RPMI7951 (cell line): Measurements from ENCODE around the gene ZNHIT6. TPM values are rescaled to one million over a fixed set of nuclear protein-coding genes. Genes with fewer than 3 reads are reported as not detected.
"Not testable (repeated sequence)": the region's sequence is repeated elsewhere in the genome, so short reads cannot be mapped to it uniquely, and the experiment has no call there.

Experiments
- DNase-seq: peaks from one replicate; pipeline ENCODE4 v3.0.0-alpha.2; 2012; ENCODE audit warnings: low read depth
- total RNA-seq: library from RNA; depleted of rRNA; stranded (reverse); fragments of >200 nt; shearing (Covaris generic); gene quantifications from 2 replicates; pipeline ENCODE4 v1.2.3, GENCODE V29; 2014

The ZNHIT6 gene
- total RNA-seq, 1 experiment from 2014 or later: 13.2 TPM

DNA sequence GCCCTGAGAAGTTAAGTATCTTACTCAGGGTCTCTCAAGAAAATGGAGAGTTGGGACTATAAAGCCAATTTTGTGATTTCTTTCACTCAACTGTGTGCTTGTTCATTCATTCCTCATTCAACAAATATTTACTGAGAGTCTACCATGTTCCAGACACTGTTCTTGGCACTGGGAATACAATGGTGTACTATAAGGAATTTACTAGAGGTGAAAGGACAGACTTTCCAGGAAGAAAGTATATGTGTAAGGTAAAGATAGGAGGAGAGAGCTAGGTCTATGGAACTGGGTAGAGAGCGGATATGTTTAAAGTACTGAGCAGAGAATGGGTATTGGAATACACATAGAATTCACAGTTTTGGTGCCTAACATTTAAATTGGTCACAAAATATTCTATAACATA, 42.3 kb downstream of the ZNHIT6 start:
- no peak for DNase-seq

DNA sequence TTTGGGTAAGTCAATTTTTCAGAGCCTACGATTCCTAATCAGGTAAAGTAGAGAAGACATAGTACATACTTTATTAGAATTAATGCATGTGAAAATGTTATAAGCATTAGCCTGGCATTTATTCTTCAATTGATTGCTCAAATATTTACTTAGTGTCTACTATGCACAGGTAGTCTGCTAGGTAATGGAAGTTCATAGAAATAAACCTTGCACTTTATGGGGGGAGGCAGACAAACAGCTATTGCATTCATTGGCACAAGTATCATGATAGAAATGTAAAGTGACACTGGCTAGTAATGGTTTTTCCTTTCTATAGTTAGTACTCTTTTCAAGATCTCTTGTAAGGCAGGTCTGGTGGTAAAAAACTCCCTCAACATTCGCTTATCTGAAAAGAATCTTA, 44.9 kb downstream of the ZNHIT6 start:
- DNase-seq: no peak

DNA sequence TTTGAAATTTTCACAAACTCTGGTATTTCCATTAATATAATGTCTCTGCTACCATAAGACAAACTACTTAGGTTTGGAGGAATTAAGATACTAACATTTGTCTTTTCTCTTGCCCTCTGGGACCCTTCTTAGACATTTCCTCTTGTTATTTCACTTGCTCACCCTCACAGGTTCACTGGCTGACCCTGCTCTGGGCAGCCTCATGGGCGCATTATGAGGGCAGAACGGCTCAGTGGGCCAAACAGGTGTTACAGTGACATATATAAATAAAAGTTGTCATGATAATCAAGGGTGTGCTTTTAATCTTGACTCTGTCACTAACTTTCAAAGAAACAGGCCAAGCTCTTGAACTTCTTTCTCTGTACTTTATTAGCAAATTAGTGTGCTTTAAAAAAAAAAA, 46.5 kb downstream of the ZNHIT6 start:
- no peak for DNase-seq

DNA sequence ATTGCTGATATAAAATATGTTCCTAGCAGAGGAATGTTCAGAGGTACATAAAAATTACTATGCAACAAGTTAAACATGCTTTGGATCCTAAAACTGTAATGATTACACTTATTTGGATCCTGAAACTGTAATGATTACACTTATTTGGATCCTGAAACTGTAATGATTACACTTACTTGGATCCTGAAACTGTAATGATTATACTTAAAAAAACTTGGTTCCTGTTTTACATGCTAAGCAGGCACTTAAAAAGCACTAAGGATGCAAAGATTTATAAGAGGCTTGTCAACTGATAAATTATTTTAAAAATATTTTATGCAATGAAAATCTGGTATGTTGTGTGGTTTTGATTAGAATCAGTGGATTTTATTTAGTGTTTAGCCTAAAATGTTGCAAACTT, 47.7 kb downstream of the ZNHIT6 start:
- no peak for DNase-seq

DNA sequence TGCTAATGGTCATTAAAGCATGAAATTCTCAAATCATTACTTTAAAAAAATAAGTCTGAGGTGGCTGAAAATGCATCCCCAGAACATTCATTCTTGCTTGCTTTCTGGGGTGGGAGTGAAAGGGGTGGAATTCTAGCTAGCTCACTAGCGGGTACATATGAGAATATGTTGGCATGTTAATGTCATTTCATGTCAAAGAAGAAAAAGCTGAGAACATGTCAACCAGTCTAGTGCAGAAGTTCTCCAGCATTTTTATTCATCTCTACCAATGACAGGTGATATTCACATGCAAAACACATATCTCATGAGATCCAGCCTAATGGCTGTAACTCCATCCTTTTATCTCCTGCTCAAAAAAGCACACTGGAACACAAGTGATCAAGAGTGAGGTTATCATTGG, 49.1 kb downstream of the ZNHIT6 start:
- no peak for DNase-seq

DNA sequence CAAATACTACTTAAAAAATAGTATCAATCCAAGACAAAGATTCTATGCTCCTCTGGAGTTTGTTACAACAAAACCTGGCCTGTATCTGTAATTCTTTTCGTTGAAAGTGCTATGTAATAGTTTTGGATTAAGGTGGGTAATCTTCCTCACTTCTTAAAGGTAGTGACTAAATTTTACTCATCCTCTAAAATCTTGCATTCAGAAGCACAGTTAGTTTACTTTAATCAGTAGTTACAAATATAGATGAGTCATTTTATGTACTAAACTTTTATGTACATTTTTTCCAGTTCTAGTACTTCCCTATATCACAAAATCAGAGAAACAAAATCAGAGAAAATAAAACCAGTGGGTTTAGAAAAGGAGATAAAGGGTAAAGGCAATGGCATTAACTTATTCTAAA, 51.3 kb downstream of the ZNHIT6 start:
- DNase-seq: no peak

DNA sequence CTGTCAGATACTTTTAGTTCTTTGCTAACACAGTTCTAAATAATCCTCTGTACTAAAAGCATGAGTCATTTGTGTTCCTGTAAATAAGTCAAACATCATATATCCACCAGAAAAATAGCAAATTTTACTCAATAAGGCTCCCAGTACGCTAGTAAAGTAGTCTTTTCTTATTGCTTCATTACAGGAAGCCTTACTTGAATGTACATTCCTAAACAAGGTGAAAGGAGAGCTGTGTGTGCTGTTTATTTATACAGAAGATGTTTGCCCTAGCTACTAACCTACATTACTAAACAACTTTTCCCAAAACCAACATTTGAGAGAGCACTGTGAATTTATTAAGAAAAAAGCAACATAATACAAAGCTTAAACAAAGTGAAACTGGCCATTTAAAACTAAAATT, 52.0 kb downstream of the ZNHIT6 start:
- no peak for DNase-seq

DNA sequence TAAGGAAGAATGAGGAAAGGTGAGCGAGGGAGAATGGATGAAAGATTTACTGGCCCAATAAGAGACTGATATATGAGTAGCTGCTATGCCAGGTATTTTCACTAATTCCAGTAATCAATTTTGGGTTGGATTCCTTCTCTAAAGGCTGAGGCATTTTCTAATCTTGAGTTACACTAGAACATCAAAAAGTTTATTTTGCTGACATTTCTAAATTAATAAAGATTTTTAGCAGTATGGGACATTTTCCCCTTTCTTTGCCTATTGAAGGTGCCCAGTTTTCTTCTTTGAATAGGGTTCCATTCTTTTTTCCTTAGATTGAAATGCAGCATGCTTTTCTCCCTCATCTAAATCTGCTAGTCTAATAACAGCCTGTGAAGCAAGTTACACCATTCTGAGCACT, 52.9 kb downstream of the ZNHIT6 start:
- DNase-seq: no peak

DNA sequence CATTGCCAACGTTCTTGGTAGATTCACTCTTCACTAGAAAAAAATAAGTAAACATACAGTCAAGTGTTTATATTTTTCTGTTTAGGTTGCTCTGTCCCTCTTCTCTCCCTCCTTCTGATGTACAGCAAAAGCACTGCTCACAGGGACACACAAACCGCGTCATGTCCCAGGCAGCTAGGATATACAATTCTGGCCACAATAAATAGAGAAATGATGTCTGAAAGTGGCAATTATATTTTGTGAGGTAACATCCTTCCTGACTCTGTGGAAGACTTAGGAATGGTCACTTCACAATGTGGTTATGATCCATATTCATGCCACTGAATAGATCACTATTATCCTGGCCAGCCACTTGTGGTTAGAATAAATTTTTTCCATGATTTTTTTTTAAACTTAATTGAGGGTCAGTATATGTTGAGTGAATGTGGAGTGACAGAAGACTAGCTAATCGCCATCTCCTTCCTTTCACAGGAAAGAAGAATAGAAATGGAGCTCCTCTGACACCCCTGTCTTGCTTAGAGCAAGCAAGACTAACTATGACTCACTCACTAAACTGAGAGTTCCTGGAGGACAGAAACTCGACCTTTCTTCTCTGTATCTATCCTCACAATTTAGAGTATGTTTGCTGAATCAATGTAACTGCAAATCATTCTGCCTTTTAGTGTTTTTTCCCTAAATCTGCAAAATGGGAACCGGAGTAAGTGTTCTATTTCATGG, 54.0 kb downstream of the ZNHIT6 start:
- peak; percentile 66 for DNase-seq

DNA sequence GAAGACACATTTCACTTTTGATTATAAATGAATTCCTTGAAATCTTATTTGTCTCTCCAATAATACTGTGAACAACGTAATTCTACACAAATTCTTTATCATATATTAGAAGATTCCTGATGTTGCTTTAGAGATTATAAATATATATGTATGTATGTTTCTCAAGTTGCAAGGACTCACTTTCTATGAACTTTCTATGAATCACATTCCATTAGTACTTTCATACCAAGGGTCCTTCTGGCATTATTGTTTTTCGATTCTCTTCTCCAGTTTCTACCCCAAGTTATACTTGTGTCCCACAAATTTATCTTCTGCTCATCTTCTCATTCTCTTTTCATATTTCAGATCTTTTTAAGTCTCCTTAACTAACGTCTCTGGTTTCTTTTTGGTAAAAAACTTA, 55.9 kb downstream of the ZNHIT6 start:
- no peak for DNase-seq

DNA sequence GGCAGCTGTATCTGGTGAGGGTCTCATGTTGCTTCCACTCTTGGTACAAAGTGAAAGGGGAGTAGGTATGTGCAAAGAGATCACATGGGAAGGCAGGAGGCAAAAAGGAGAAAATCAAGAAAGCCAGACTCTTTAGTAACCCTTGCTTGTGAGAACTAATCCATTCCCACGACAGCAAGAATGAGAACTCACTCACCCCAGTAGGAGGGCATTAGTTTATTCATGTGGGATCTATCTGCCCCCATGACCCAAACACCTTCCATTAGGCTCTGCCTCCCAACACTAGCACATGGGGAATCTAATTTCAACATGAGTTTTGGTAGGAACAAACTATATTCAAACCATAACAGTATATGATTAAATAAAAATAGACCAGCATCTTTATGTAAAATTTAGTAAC, 57.6 kb downstream of the ZNHIT6 start:
- no peak for DNase-seq

DNA sequence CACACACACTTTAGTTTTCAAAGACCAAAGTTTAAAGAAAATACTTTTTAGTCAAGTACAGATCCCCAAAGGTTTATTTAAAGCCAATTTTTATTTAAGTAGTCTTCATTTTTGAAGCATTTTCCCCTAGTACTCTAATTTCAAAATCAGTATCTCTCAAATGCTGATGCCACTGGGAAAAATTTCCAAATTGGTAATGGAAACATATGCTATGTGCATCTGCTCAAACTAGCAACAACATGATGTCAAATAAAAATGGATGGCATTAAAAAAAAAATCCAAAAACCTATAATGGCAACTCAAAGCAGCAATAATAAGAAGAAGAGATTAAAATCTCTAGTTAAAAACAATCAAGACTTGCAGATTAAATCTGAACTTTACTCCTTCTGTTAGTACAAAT, 58.6 kb downstream of the ZNHIT6 start:
- no peak for DNase-seq

DNA sequence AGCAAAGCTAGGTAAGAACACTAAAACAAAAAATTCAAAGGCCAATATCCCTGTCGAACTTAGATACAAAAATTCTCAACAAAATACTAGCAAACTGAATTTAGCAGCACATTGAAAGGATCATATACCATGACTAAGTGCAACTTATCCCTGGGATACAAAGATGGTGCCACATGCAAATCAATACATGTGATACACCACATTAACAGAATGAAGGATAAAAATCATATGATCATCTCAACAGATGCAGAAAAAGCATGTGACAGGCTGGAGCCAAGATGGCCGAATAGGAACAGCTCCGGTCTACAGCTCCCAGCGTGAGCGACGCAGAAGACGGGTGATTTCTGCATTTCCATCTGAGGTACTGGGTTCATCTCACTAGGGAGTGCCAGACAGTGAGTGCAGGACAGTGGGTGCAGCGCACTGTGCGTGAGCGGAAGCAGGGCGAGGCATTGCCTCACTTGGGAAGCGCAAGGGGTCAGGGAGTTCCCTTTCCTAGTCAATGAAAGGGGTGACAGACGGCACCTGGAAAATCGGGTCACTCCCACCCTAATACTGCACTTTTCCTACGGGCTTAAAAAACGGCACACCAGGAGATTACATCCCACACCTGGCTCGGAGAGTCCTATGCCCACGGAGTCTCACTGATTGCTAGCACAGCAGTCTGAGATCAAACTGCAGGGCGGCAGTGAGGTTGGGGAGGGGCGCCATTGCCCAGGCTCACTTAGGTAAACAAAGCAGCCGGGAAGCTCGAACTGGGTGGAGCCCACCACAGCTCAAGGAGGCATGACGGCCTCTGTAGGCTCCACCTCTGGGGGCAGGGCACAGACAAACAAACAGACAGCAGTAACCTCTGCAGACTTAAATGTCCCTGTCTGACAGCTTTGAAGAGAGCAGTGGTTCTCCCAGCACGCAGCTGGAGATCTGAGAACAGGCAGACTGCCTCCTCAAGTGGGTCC, 66.4 kb downstream of the ZNHIT6 start:
- DNase-seq: not testable (repeated sequence)

DNA sequence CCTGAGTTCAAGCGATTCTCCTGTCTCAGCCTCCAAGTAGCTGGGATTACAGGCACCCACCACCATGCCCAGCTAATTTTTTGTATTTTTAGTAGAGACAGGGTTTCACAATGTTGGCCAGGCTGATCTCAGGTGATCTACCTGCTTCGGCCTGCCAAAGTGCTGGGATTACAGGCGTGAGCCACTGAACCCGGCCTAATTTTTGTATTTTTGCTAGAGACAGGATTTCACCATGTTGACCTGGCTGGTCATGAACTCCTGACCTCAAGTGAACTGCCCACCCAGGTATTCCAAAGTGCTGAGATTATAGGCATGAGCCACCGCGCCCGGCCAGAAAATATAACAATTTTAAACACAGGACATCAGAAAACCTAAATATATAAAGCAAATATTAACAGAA, 68.3 kb downstream of the ZNHIT6 start:
- not testable (repeated sequence) for DNase-seq

DNA sequence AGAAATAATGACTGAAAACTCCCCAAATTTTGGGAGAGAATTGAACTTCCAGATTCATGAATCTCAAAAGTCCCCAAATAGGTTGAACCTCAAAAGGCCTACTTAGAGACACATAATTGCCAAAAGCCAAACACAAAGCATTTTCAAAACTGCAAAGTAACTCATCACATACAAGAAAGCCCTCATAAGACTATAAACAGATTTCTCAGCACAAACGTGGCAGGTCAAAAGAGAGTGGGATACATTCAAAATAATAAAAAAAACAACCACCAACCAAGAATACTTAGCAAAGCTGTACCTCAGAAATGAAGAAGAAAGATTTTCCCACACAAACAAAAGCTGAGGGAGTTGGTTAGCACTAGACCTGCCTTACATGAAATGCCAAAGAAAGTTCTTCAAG, 69.8 kb downstream of the ZNHIT6 start:
- DNase-seq: no peak

DNA sequence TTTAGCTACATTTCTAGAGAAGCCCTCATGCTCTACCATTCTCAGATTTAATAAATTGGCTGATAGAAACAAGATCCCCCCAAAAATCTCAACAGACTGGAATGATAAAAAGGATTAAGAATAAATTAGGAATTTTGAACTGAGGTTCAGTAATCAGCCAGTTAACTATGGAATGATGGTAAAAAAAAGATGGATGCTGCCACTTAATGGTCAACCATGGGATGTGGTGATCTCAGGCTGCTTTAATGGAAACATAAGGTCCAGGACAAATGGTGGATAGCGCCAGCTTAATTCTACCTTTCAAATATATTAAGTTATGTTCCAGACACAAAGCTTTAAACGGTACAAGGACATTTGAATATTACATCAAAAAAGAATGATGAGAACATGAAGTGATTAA, 77.7 kb downstream of the ZNHIT6 start:
- peak; percentile 21 for DNase-seq

DNA sequence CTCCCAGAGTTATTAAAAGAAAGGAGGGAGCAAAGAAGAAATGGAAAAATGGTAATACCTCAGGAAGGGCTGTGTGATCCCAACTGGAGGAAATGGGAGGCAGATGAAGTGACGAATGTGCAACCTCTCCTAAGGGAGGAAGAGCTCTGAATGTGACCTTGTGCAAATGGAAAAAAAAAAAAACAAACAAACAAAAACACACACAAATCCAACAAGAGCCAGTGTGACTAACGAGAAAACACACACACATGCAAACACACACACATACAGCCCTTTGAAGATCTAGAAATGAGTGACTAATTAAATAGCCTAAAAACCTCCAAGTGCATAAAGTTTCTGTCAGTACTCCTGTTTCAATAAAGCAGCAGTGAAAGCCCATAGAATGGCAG, 78.7 kb downstream of the ZNHIT6 start:
- no peak for DNase-seq

DNA sequence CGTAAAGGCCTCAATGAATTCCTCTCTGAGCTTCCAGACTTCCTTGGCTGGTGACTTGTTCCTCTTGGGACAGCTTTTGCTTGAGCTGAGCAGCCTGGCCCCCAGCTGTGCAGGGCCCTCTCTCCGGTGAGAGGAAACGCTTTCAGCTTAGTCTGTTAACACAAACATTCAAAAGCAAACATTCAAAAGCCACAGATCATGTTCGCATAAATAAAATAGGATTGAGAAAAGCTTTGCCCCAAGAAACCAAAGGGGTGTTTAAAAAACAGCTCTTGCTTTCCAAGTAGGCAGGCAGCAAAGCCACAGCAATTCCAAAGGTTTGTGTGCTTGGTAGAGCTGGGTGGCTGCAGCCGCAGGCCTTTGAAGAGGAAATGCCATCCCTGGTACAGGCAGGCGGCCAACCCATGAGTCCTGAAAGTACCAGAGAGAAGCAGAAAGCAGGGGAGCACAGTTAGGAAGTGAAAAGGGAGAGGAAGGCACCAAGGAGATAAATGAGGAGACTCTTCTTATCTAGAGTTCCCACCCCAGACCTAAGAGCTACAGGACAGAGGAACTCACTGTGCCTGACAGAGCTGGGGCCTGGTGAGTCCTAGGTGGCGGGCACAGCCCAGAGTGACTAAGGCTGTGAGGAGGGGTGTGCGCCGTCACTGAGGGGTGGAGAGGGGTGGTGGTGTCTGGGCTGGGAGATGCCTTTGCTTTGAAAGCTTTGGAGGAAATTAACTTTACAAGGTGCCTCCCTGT, 79.3 kb downstream of the ZNHIT6 start:
- DNase-seq: peak; percentile 88

DNA sequence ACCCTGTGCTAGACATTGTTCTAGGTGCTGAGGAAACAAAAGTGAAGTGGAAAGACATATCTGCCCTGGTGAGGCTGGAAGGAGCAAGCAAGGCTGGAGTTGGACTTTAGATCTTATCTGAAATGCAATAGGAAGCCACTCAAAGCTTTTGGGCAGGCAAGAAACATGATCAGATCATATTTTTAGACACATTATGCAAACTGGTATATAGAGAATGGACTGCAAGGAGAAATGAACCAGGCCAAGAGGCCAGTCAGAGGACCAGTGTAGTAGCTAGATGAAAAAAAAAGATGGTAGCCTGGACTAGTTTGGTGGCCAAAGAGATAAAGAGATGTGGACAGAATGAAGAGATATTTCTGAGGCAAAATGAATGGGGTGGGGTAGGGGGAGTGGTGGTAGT, 81.4 kb downstream of the ZNHIT6 start:
- DNase-seq: no peak

DNA sequence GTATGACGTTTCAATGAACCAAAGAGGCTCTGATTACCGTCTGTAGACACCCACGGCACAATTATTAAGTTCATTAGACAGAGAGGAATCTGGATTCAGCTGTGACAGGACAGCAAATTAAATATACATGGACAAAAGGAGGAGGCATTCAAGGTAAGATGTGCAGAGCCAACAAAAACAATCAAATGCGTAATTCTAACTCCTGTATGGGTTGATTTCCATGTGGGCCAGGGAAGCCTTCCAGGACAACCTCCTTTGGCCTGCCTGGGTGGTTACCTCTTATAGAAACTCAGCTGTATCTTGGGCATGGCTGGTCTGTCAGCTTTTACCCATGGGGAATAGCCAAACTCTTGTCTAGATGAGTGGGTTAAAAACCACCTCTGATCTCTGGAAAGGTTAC, 83.9 kb downstream of the ZNHIT6 start:
- no peak for DNase-seq

DNA sequence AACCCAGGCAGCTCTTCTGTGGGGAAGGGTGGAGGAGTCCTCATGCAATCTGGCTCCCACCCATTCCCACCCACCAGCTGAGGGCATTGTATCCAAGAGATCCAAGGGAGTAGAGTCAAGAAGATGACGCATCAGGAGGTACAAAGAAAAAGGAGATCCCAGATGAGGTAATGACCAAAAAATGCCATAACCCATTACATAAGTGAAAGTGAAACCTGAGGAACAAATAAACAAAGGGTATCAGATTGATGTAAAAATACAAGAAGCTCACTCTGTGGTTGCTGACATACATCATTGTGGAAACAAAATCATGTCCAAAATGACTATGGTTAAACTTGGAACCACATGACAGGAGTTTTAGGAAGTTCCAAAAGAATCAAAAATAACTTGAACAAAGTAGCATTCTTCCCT, 85.2 kb downstream of the ZNHIT6 start:
- peak; percentile 95 for DNase-seq

DNA sequence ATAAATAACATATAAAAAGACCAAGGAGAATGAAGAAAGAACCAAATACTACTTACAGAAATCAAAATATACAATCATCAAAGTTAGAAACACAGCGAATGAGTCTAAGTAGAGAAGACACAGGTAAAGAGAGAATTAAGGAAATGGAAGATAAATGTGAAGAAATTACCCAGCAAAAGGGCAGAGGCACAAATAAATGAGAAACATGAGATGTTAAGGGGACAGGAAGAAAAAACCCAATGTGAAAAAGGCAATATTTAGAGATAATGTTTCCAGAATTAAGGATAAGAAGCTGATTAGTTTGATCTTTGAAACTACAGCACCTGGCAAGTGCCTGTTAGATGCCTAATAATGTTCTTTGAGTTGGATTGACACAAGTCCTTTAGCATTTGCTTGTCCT, 86.8 kb downstream of the ZNHIT6 start:
- no peak for DNase-seq
